ENCODE results near the gene TYW1.
"Not testable (repeated sequence)": the region's sequence is repeated elsewhere in the genome, so short reads cannot be mapped to it uniquely, and the experiment has no call there.

Gene TYW1, protein sequence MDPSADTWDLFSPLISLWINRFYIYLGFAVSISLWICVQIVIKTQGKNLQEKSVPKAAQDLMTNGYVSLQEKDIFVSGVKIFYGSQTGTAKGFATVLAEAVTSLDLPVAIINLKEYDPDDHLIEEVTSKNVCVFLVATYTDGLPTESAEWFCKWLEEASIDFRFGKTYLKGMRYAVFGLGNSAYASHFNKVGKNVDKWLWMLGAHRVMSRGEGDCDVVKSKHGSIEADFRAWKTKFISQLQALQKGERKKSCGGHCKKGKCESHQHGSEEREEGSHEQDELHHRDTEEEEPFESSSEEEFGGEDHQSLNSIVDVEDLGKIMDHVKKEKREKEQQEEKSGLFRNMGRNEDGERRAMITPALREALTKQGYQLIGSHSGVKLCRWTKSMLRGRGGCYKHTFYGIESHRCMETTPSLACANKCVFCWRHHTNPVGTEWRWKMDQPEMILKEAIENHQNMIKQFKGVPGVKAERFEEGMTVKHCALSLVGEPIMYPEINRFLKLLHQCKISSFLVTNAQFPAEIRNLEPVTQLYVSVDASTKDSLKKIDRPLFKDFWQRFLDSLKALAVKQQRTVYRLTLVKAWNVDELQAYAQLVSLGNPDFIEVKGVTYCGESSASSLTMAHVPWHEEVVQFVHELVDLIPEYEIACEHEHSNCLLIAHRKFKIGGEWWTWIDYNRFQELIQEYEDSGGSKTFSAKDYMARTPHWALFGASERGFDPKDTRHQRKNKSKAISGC

DNA sequence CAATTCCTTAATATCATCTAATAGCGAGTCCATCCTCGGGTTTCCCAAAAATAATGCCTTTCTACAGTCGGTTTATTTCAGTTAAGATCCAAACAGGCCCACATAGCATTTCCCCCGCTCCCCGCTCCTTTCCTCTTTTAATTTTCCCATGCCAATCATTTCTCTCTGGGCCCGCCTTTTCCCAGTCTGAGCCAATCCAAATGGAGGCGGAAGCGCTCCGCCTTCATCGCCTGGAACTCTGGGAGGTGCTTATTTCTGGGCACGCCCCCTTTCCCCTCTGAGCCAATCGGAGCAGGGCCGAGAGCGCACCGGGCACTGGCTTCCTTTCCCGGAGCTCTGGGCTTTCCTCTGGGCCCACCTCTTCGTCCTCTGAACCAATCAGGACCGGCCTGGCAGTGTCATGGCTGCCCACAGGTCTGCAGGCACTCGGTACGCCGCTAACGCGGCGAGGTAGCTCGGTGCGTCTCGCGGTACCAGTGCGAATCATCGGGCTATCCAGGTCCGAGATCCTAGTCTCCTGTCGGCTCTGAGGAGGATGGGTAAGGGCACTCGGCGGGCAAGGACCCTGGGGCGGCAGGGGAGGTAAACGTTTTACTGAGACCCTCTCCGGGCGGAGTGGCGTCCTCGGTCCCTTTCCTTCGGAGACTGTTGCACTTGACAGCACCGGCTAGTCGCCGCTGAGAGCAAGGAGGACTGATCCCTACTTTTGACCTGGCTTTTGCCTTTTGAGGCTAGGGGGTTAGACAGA is at the start of gene TYW1:
Gene TYW1, plus strand, starts transcription at position 390 of the 748 bp plus-strand sequence. Its CDS starts 146 bp downstream, at position 536.
- not testable (repeated sequence) for H3K27me3 ChIP-seq (replicated peaks; ENCODE audit: control insufficient read depth, insufficient read depth, low read length); H3K36me3 ChIP-seq (ENCODE audit: control insufficient read depth, insufficient read depth, low read length)
- H3K4me3 ChIP-seq (replicated peaks; ENCODE audit: low read depth, low read length), result peak within 1 kb of the TSS; percentile 85
- peak; percentile 91 for DNase-seq (ENCODE audit: extremely low read depth, insufficient read length)

DNA sequence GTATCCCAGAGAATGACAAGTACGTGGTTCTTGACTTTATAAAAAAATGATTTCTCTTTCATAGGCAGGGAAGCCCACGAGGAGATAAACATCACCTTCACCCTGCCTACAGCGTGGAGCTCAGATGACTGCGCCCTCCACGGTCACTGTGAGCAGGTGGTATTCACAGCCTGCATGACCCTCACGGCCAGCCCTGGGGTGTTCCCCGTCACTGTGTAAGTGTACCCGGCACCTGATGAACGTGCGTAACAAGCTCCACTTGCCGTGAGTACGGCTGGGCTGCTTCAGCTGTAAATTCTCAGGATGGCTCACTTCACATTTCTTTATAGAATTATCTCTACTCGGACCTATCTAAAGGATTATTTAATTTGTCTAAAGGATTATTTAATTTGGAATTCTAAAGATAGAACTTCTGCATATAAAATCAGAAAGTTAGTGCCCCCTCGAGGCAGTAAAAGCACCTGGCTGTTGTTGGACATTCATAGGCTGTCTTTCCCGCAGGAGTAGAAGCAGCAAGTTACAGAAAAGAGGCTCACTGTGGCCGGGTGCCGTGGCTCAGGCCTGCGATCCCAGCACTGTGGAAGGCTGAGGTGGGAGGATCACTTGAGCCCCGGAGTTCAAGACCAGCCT is 48.0 kb upstream of the TYW1 start:
- no peak for DNase-seq (ENCODE audit: extremely low read depth, insufficient read length)
- Histone ChIP-seq H3K36me3 (ENCODE audit: control insufficient read depth, insufficient read depth, low read length) (peaks cover 27% of the 10 kb centered on the region), H3K4me3 (replicated peaks; ENCODE audit: low read depth, low read length) (no peak overlapping the region), H3K27me3 (replicated peaks; ENCODE audit: control insufficient read depth, insufficient read depth, low read length) (no peaks in the 10 kb centered on the region)
- TF ChIP-seq, protein P1, sequence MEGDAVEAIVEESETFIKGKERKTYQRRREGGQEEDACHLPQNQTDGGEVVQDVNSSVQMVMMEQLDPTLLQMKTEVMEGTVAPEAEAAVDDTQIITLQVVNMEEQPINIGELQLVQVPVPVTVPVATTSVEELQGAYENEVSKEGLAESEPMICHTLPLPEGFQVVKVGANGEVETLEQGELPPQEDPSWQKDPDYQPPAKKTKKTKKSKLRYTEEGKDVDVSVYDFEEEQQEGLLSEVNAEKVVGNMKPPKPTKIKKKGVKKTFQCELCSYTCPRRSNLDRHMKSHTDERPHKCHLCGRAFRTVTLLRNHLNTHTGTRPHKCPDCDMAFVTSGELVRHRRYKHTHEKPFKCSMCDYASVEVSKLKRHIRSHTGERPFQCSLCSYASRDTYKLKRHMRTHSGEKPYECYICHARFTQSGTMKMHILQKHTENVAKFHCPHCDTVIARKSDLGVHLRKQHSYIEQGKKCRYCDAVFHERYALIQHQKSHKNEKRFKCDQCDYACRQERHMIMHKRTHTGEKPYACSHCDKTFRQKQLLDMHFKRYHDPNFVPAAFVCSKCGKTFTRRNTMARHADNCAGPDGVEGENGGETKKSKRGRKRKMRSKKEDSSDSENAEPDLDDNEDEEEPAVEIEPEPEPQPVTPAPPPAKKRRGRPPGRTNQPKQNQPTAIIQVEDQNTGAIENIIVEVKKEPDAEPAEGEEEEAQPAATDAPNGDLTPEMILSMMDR (IDR thresholded peaks at IDR 0.05; ENCODE audit: insufficient read depth, low read length, poor library complexity, severe bottlenecking), result no peak

DNA sequence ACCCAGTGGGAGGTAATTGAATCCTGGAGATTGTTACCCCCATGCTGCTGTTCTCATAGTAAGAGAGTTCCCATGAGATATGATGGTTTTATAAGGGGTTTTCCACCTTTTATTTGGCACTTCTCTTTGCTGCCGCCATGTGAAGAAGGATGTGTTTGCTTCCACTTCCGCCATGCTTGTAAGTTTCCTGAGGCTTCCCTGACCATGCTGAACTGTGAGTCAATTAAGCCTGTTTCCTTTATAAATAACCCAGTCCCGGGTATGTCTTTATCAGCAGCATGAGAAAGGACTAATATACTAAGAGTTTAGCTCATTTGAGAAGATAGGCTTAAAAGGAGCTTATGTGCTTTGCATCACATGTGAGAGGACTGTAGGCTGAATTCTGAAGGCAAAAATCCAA is 46.3 kb upstream of the TYW1 start:
- Histone ChIP-seq H3K36me3 (ENCODE audit: control insufficient read depth, insufficient read depth, low read length) (peaks cover 26% of the 10 kb centered on the region), H3K27me3 (replicated peaks; ENCODE audit: control insufficient read depth, insufficient read depth, low read length) (no peaks in the 10 kb centered on the region), H3K4me3 (replicated peaks; ENCODE audit: low read depth, low read length) (no peak overlapping the region)
- TF ChIP-seq, protein P1 (IDR thresholded peaks at IDR 0.05; ENCODE audit: insufficient read depth, low read length, poor library complexity, severe bottlenecking), result no peak
- DNase-seq (ENCODE audit: extremely low read depth, insufficient read length), result no peak

DNA sequence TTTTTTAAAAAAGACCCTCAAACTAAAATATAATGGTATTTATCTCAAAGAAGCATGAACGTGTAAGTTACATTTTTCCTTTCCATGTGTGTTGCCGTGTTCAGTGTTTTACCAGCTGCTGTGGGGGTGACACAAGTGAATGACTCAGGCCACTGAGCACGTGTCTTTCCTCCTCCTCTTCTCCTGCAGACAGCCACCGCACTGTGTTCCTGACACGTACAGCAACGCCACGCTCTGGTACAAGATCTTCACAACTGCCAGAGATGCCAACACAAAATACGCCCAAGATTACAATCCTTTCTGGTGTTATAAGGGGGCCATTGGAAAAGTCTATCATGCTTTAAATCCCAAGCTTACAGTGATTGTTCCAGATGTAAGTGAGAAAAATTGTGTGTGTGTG is 45.9 kb upstream of the TYW1 start:
- DNase-seq (ENCODE audit: extremely low read depth, insufficient read length), result no peak
- Histone ChIP-seq H3K4me3 (replicated peaks; ENCODE audit: low read depth, low read length) (no peak overlapping the region), H3K27me3 (replicated peaks; ENCODE audit: control insufficient read depth, insufficient read depth, low read length) (no peaks in the 10 kb centered on the region), H3K36me3 (ENCODE audit: control insufficient read depth, insufficient read depth, low read length) (peaks cover 29% of the 10 kb centered on the region)
- TF ChIP-seq, protein P1 (IDR thresholded peaks at IDR 0.05; ENCODE audit: insufficient read depth, low read length, poor library complexity, severe bottlenecking), result no peak

DNA sequence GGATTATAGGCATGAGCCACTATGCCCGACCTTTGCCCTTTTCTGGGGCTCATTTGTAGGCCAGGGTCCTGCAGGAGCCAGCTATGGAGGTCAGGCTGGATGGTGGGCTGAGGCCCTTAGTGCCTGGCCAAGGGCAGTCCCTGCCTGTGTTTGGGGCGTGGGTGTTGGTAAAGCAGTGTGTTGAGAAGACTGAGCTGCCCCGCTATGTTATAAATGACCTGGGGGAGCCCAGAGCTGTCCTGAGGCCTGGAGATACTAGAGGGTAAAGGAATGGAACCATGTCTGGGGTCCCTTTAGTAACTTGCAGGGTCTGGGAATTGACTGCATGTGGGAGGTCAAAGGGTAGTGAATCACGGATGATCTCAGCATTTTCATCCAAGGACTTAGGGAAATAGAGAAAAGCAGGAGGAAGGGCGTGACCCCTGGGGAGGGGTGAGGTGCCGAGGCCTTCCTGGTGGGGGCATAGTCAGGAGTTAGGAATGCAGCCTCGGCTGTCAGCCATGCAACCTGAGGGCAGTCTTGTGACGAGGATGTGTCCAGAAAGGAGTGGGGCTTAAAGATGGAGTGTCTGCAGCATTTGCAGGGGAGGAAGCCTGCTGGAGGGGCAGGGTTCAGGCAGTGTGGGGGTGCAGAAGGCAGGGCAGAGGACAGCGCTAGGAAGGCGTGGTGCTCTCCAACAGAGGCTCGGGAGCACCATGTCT is 44.1 kb upstream of the TYW1 start:
- H3K27me3 ChIP-seq (replicated peaks; ENCODE audit: control insufficient read depth, insufficient read depth, low read length), result no peaks in the 10 kb centered on the region
- peaks cover 30% of the 10 kb centered on the region for H3K36me3 ChIP-seq (ENCODE audit: control insufficient read depth, insufficient read depth, low read length)
- DNase-seq (ENCODE audit: extremely low read depth, insufficient read length), result no peak
- no peak overlapping the region for H3K4me3 ChIP-seq (replicated peaks; ENCODE audit: low read depth, low read length)
- TF ChIP-seq, protein P1 (IDR thresholded peaks at IDR 0.05; ENCODE audit: insufficient read depth, low read length, poor library complexity, severe bottlenecking), result no peak
